ENCODE results near the gene DNALI1.
A peak's percentile ranks its signal among the peaks of the same experiment; 100 is the strongest.

- TF ChIP-seq TEAD4 (IDR thresholded peaks at IDR 0.05; ENCODE audit: borderline replicate concordance, insufficient read depth): peak; percentile 44
- TF ChIP-seq EP300 (IDR thresholded peaks at IDR 0.05; ENCODE audit: borderline replicate concordance in 1 of 2, low read depth in 1 of 2, low read length in 1 of 2): peak; percentile 58 to 62; a peak in 3 of 4 replicates
- TF ChIP-seq SMC3 (IDR thresholded peaks at IDR 0.05; ENCODE audit: low read depth, low read length): no peak
- TF ChIP-seq CTCF (IDR thresholded peaks at IDR 0.05): no peak
- TF ChIP-seq RXRA (IDR thresholded peaks at IDR 0.05; ENCODE audit: borderline replicate concordance, low read depth): 0 out of 2 replicates have a peak, but pooled peaks have one; percentile 34
- peak; percentile 73; the same call in 1 of the 2 replicates for TF ChIP-seq POLR2AphosphoS5 (IDR thresholded peaks at IDR 0.05; ENCODE audit: low read depth, low read length)
- TF ChIP-seq SIN3A (IDR thresholded peaks at IDR 0.05; ENCODE audit: borderline replicate concordance, low read depth, low read length): peak; percentile 13; the same call in 1 of the 2 replicates
- TF ChIP-seq, protein P1, sequence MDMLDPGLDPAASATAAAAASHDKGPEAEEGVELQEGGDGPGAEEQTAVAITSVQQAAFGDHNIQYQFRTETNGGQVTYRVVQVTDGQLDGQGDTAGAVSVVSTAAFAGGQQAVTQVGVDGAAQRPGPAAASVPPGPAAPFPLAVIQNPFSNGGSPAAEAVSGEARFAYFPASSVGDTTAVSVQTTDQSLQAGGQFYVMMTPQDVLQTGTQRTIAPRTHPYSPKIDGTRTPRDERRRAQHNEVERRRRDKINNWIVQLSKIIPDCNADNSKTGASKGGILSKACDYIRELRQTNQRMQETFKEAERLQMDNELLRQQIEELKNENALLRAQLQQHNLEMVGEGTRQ (IDR thresholded peaks at IDR 0.05; ENCODE audit: borderline replicate concordance, low read depth, low read length): no peak
- no peak for TF ChIP-seq TAF1 (IDR thresholded peaks at IDR 0.05; ENCODE audit: borderline replicate concordance, low read depth, low read length)
- TF ChIP-seq NFIC (IDR thresholded peaks at IDR 0.05; ENCODE audit: borderline replicate concordance): peak; percentile 23; the same call in 1 of the 2 replicates
Observed at GRCh38 chr1:37574834-37575480, 18.2 kb downstream of the DNALI1 start.

Measured in SK-N-SH (cell line).